Right lobe of liver (tissue), 4 donors: Measurements from ENCODE around the gene CADM2.
"Not testable (repeated sequence)": the region's sequence is repeated elsewhere in the genome, so short reads cannot be mapped to it uniquely, and the experiment has no call there.

Source experiments
- POLR2A ChIP-seq: fragments of 450-650 bp; IDR thresholded peaks from one replicate; pipeline ENCODE4 v1.6.1; 2017; ENCODE audit warnings: antibody characterized with exemption, mild to moderate bottlenecking
- TF ChIP-seq, protein P1 (sequence below), 4 donors: fragments of 200-600 bp in 3 of 4; fragments of 450-650 bp in 1 of 4; IDR thresholded peaks; one replicate each; pipeline versions ENCODE4 v1.5.1 to v1.8.0; 2016 to 2022; ENCODE audit warnings: antibody characterized with exemption in 4 of 4, mild to moderate bottlenecking in 2 of 4
- donor health status: DM: no; HTN: no; CAD: no.
- donor health status: DM: no; HTN: no; CAD: no.
- donor health status: DM: no; HTN: yes; CAD: no.

- TF ChIP-seq, protein P1, sequence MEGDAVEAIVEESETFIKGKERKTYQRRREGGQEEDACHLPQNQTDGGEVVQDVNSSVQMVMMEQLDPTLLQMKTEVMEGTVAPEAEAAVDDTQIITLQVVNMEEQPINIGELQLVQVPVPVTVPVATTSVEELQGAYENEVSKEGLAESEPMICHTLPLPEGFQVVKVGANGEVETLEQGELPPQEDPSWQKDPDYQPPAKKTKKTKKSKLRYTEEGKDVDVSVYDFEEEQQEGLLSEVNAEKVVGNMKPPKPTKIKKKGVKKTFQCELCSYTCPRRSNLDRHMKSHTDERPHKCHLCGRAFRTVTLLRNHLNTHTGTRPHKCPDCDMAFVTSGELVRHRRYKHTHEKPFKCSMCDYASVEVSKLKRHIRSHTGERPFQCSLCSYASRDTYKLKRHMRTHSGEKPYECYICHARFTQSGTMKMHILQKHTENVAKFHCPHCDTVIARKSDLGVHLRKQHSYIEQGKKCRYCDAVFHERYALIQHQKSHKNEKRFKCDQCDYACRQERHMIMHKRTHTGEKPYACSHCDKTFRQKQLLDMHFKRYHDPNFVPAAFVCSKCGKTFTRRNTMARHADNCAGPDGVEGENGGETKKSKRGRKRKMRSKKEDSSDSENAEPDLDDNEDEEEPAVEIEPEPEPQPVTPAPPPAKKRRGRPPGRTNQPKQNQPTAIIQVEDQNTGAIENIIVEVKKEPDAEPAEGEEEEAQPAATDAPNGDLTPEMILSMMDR (IDR thresholded peaks at IDR 0.05), result not testable (repeated sequence)
- TF ChIP-seq POLR2A, result not testable (repeated sequence)
Observed at GRCh38 chr3:85133691-85134420, 175.1 kb downstream of the CADM2 start.
